Measurements from ENCODE around the gene PNCK.

PNCK gene

DNA sequence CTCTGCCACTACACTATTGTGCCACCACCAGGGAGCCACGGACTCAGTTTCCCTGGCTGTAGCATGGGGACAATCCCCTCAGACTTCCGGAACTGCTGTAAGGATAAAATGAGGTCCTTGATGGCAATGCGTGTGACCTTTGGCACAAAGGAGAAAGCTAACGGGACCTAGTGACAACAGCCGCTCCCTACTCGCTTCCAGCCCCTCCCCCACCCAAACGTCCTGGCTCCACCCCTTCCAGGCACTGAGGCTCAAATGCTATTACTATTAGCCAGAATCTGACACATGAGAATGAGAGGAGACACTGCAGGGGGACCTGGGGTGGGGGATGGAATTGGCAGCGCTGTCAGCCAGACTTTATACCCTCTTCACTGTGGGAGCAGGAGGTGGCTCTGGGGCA, 32.0 kb downstream of the PNCK start:
- Histone ChIP-seq H3K4me3 (ENCODE audit: insufficient read depth, low read length, poor library complexity, severe bottlenecking) (no peak overlapping the region), H3K9me2 (replicated peaks; ENCODE audit: insufficient read depth, low read length) (no peaks in the 10 kb centered on the region), H3K9me3 (ENCODE audit: insufficient read depth, low read length) (no peaks in the 10 kb centered on the region), H4K20me1 (ENCODE audit: low read depth, low read length) (no peaks in the 10 kb centered on the region), H3K27me3 (ENCODE audit: low read length) (no peaks in the 10 kb centered on the region), H3K4me2 (ENCODE audit: low read depth, low read length, poor library complexity, severe bottlenecking) (no peak overlapping the region), H3K27ac (ENCODE audit: low read depth, low read length) (no peak overlapping the region), H3K36me3 (ENCODE audit: low read length) (no peaks in the 10 kb centered on the region), H3K79me2 (ENCODE audit: insufficient read depth, low read length) (no peaks in the 10 kb centered on the region), H2AFZ (ENCODE audit: low read depth, low read length, severe bottlenecking) (no peak overlapping the region), H3K9ac (ENCODE audit: low read length) (no peak overlapping the region), H3F3A (ENCODE audit: insufficient read depth) (no peaks in the 10 kb centered on the region)
- TF ChIP-seq, protein P1, sequence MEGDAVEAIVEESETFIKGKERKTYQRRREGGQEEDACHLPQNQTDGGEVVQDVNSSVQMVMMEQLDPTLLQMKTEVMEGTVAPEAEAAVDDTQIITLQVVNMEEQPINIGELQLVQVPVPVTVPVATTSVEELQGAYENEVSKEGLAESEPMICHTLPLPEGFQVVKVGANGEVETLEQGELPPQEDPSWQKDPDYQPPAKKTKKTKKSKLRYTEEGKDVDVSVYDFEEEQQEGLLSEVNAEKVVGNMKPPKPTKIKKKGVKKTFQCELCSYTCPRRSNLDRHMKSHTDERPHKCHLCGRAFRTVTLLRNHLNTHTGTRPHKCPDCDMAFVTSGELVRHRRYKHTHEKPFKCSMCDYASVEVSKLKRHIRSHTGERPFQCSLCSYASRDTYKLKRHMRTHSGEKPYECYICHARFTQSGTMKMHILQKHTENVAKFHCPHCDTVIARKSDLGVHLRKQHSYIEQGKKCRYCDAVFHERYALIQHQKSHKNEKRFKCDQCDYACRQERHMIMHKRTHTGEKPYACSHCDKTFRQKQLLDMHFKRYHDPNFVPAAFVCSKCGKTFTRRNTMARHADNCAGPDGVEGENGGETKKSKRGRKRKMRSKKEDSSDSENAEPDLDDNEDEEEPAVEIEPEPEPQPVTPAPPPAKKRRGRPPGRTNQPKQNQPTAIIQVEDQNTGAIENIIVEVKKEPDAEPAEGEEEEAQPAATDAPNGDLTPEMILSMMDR (IDR thresholded peaks at IDR 0.05; ENCODE audit: insufficient read depth, low read length, poor library complexity, severe bottlenecking) = no peak
- no peak for TF ChIP-seq EZH2phosphoT487 (conservative IDR thresholded peaks at IDR 0.05; ENCODE audit: low read length)

DNA sequence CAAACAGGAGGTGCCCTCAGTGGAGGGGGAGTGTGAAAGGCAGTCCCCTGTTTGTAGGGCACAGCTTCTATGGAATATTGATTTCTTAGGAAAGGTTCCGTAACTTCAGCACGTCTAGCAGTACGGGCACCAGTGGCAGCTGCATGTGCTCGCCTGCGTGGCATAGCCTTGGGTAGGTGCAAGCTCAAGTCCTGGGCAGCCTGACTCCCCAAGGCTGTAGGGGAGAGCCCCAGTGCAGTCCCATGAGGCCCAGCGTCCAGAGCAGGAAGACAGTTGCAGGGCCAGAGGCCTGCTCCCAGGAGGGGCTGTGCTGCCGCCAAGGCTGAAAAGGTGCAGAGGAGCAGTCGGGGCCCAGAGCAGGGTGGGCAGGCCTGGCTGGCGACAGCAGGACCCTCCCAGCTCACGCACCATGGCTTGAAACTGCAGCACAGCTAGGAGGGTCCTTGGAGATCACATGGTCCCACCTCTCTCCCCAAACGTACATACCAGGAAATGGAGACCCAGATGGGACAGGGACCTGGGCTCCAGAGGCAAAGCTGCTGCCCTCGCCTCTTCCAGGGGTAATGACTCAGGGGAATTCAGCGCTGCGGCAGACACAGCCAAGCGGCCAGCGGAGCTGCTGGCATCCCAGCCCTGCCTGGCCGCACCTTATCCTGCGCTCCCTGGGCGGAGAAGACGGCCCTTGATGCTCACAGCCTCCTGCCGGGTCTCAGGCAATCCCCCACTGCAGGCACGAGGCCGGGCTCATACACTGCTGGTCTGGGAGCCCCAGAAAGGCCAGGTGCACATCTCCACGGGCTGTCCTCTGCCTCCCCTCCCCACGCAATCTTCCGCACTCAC, 32.7 kb downstream of the PNCK start:
- H3K79me2 ChIP-seq (ENCODE audit: insufficient read depth, low read length) = no peaks in the 10 kb centered on the region
- H3K36me3 ChIP-seq (ENCODE audit: low read length) = no peaks in the 10 kb centered on the region
- no peak overlapping the region for H3K9ac ChIP-seq (ENCODE audit: low read length)
- TF ChIP-seq EZH2phosphoT487 (conservative IDR thresholded peaks at IDR 0.05; ENCODE audit: low read length) = no peak
- TF ChIP-seq, protein P1 (IDR thresholded peaks at IDR 0.05; ENCODE audit: insufficient read depth, low read length, poor library complexity, severe bottlenecking) = no peak
- no peaks in the 10 kb centered on the region for H4K20me1 ChIP-seq (ENCODE audit: low read depth, low read length)
- H3K9me3 ChIP-seq (ENCODE audit: insufficient read depth, low read length) = no peaks in the 10 kb centered on the region
- no peaks in the 10 kb centered on the region for H3K27me3 ChIP-seq (ENCODE audit: low read length)
- H3K27ac ChIP-seq (ENCODE audit: low read depth, low read length) = no peak overlapping the region
- no peak overlapping the region for H3K4me3 ChIP-seq (ENCODE audit: insufficient read depth, low read length, poor library complexity, severe bottlenecking)
- H2AFZ ChIP-seq (ENCODE audit: low read depth, low read length, severe bottlenecking) = no peak overlapping the region
- H3K4me2 ChIP-seq (ENCODE audit: low read depth, low read length, poor library complexity, severe bottlenecking) = no peak overlapping the region
- no peaks in the 10 kb centered on the region for H3K9me2 ChIP-seq (replicated peaks; ENCODE audit: insufficient read depth, low read length)
- no peaks in the 10 kb centered on the region for H3F3A ChIP-seq (ENCODE audit: insufficient read depth)

DNA sequence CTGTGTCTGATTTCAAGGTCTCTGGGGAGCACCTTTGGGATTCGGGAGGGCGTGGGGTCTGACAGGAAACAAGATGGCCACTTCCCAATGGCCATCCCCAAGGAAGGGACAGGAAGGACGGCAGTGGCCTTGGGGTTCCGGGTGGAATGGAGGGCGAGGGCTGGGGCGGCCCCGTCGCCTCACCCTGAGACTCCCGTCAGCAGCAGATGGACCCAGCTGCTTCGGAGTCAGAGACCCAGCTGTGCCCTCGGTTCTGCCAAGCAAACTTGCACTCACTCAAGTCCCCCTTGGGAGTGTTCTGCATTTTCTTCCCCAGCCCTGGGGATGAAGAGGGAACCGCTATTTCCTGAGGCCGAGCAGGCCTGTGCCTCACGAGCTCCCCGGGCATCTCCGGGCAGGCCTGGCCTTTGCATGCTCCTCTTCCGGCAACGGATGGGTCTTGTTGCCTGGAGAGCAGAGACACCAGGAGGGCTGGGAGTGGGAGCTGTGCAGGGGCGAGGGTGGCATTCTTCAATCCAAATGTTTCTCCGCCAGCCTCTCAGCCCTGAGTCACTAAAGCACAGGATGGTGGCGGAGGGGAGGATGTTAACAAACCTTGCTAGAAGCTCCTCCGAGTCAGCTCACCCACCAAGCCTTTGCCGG, 33.4 kb downstream of the PNCK start:
- Histone ChIP-seq H3K27me3 (ENCODE audit: low read length) (no peaks in the 10 kb centered on the region), H4K20me1 (ENCODE audit: low read depth, low read length) (no peaks in the 10 kb centered on the region), H3K4me2 (ENCODE audit: low read depth, low read length, poor library complexity, severe bottlenecking) (no peak overlapping the region), H3K27ac (ENCODE audit: low read depth, low read length) (no peak overlapping the region), H3K9me2 (replicated peaks; ENCODE audit: insufficient read depth, low read length) (no peaks in the 10 kb centered on the region), H3K36me3 (ENCODE audit: low read length) (no peaks in the 10 kb centered on the region), H2AFZ (ENCODE audit: low read depth, low read length, severe bottlenecking) (no peak overlapping the region), H3K9me3 (ENCODE audit: insufficient read depth, low read length) (no peaks in the 10 kb centered on the region), H3K4me3 (ENCODE audit: insufficient read depth, low read length, poor library complexity, severe bottlenecking) (no peak overlapping the region), H3K9ac (ENCODE audit: low read length) (no peak overlapping the region), H3K79me2 (ENCODE audit: insufficient read depth, low read length) (no peaks in the 10 kb centered on the region), H3F3A (ENCODE audit: insufficient read depth) (no peaks in the 10 kb centered on the region)
- TF ChIP-seq EZH2phosphoT487 (conservative IDR thresholded peaks at IDR 0.05; ENCODE audit: low read length) = no peak
- TF ChIP-seq, protein P1 (IDR thresholded peaks at IDR 0.05; ENCODE audit: insufficient read depth, low read length, poor library complexity, severe bottlenecking) = no peak

All from SU-DHL-6 (cell line).